ENCODE measurements around the gene TMEM176B.
"Not testable (repeated sequence)": the region's sequence is repeated elsewhere in the genome, so short reads cannot be mapped to it uniquely, and the experiment has no call there.

The TMEM176B gene

GRCh38 chr7:150823043-150823442 lies 22.9 kb upstream of the TMEM176B start:
- DNase-seq (ENCODE audit: low read depth in 2 of 2), result no peak

GRCh38 chr7:150820578-150821198 lies 20.5 kb upstream of the TMEM176B start:
- no peak for DNase-seq (ENCODE audit: low read depth in 2 of 2)

GRCh38 chr7:150820148-150820547 lies 20.0 kb upstream of the TMEM176B start:
- no peak for DNase-seq (ENCODE audit: low read depth in 2 of 2)

GRCh38 chr7:150818971-150819370 lies 18.8 kb upstream of the TMEM176B start:
- no peak for DNase-seq (ENCODE audit: low read depth in 2 of 2)

GRCh38 chr7:150814328-150815001 lies 14.3 kb upstream of the TMEM176B start:
- no peak for DNase-seq (ENCODE audit: low read depth in 2 of 2)

- not testable (repeated sequence) for DNase-seq (ENCODE audit: low read depth in 2 of 2)
Observed at GRCh38 chr7:150807616-150808438, 7.7 kb upstream of the TMEM176B start.

GRCh38 chr7:150806863-150807262 lies 6.7 kb upstream of the TMEM176B start:
- no peak for DNase-seq (ENCODE audit: low read depth in 2 of 2)

GRCh38 chr7:150806454-150806853 lies 6.3 kb upstream of the TMEM176B start:
- DNase-seq (ENCODE audit: low read depth in 2 of 2), result no peak

GRCh38 chr7:150805864-150806263 lies 5.7 kb upstream of the TMEM176B start:
- no peak for DNase-seq (ENCODE audit: low read depth in 2 of 2)

GRCh38 chr7:150804802-150805201 lies 4.6 kb upstream of the TMEM176B start:
- no peak for DNase-seq (ENCODE audit: low read depth in 2 of 2)

GRCh38 chr7:150803161-150803860 lies 3.1 kb upstream of the TMEM176B start:
- no peak for DNase-seq (ENCODE audit: low read depth in 2 of 2)

- DNase-seq (ENCODE audit: low read depth in 2 of 2), result no peak
Observed at GRCh38 chr7:150801946-150802771, 2.0 kb upstream of the TMEM176B start.

GRCh38 chr7:150801242-150801945 lies 1.2 kb upstream of the TMEM176B start:
- no peak for DNase-seq (ENCODE audit: low read depth in 2 of 2)

- no peak for DNase-seq (ENCODE audit: low read depth in 2 of 2)
Observed at GRCh38 chr7:150800581-150801241, 547 bp upstream of the TMEM176B start, which contains the start of gene TMEM176A. TSS of gene TMEM176A (plus strand) at chr7:150800769. CDS start at chr7:150801551, 782 bp downstream.

- DNase-seq (ENCODE audit: low read depth in 2 of 2), result no peak
Observed at GRCh38 chr7:150799156-150799555, 1.0 kb downstream of the TMEM176B start.

GRCh38 chr7:150797661-150798060 lies 2.5 kb downstream of the TMEM176B start:
- DNase-seq (ENCODE audit: low read depth in 2 of 2), result no peak

GRCh38 chr7:150793569-150794238 lies 6.5 kb downstream of the TMEM176B start:
- DNase-seq (ENCODE audit: low read depth in 2 of 2), result no peak

GRCh38 chr7:150791746-150792452 lies 8.3 kb downstream of the TMEM176B start:
- no peak for DNase-seq (ENCODE audit: low read depth in 2 of 2)

GRCh38 chr7:150791304-150791703 lies 8.9 kb downstream of the TMEM176B start:
- no peak for DNase-seq (ENCODE audit: low read depth in 2 of 2)

Measured in stimulated activated CD8-positive, alpha-beta memory T cell treated with anti-CD3 and anti-CD28 coated beads, Interleukin-7, amount 100 ng/mL, for 1 hour (primary cell).